T-cell (primary cell): ENCODE results near the gene KCTD17. TPM values are rescaled to one million over a fixed set of nuclear protein-coding genes. Genes with fewer than 3 reads are reported as not detected.

Experiments used
- ATAC-seq, 4 experiments: fragments of 200-7000 bp in 3 of 4; fragments of 150-1000 bp in 1 of 4; cut with Tn5 transposase; replicated peaks in 1 of 4; 1 replicate in 3 of 4; 2 replicates in 1 of 4; pipeline ENCODE4 v1.10.0; 2021; ENCODE audit warnings: moderate library complexity in 3 of 4, mild to moderate bottlenecking in 2 of 4, moderate number of reproducible peaks in 1 of 4
- CTCF ChIA-PET, 2 donors: fragments of 300-600 bp; sonication (Branson Sonifier 250); formaldehyde crosslinking; loops; one replicate each; lab custom pipeline; 2022; ENCODE audit warnings: antibody characterized with exemption in 2 of 2; lab: Charles Lee
- POLR2A ChIA-PET, 2 donors: fragments of 300-600 bp; sonication (Branson Sonifier 250); formaldehyde crosslinking; loops; one replicate each; lab custom pipeline; 2022; ENCODE audit warnings: antibody characterized with exemption in 2 of 2; lab: Charles Lee
- DNase-seq, 35 experiments: peaks; one replicate each; pipeline versions ENCODE4 v3.0.0 to v3.0.0-alpha.2; 2013 to 2023
- H3K27ac ChIP-seq: one replicate; pipeline ENCODE4 v1.5.1; 2013; ENCODE audit warnings: low read length
- H3K27me3 ChIP-seq, 2 experiments: replicated peaks in 1 of 2; 1 replicate in 1 of 2; 2 replicates in 1 of 2; pipeline versions ENCODE4 v1.6.1 to v1.7.0; 2013; ENCODE audit warnings: low read length in 1 of 2, mixed read lengths in 1 of 2; ENCODE audit not compliant: control insufficient read depth in 2 of 2, insufficient read depth in 2 of 2; ENCODE audit errors: extremely low read depth in 1 of 2
- H3K36me3 ChIP-seq, 2 donors: 1 replicate in 1 of 2; 2 replicates in 1 of 2; pipeline versions ENCODE4 v1.6.1 to v1.7.0; 2013; ENCODE audit warnings: low read length in 1 of 2; ENCODE audit not compliant: control insufficient read depth in 2 of 2, insufficient read depth in 1 of 2; ENCODE audit errors: extremely low read depth in 1 of 2
- H3K4me1 ChIP-seq, 2 experiments: 1 replicate in 1 of 2; 2 replicates in 1 of 2; pipeline versions ENCODE4 v1.6.1 to v1.7.0; 2013; ENCODE audit warnings: low read length in 2 of 2, mixed read lengths in 1 of 2; ENCODE audit not compliant: insufficient read depth in 2 of 2, control insufficient read depth in 1 of 2; ENCODE audit errors: extremely low read depth in 1 of 2
- H3K4me3 ChIP-seq, 2 donors: 1 replicate in 1 of 2; 2 replicates in 1 of 2; pipeline versions ENCODE4 v1.5.1 to v1.7.0; 2013; ENCODE audit warnings: mild to moderate bottlenecking in 2 of 2, low read length in 1 of 2, moderate library complexity in 1 of 2; ENCODE audit not compliant: control insufficient read depth in 1 of 2; ENCODE audit errors: extremely low read depth in 1 of 2
- H3K9me3 ChIP-seq: 2 replicates; pipeline ENCODE4 v1.7.0; 2013
- H3K27ac Mint-ChIP-seq, 2 donors: one replicate each; pipeline ENCODE4 v1.8.0; 2020 to 2021; ENCODE audit warnings: mild to moderate bottlenecking in 2 of 2, mixed read lengths in 2 of 2
- H3K27me3 Mint-ChIP-seq, 2 donors: one replicate each; pipeline ENCODE4 v1.8.0; 2021 to 2022; ENCODE audit warnings: mixed read lengths in 2 of 2
- H3K36me3 Mint-ChIP-seq: one replicate; pipeline ENCODE4 v1.8.0; 2021; ENCODE audit warnings: mixed read lengths
- H3K4me1 Mint-ChIP-seq, 3 donors: one replicate each; pipeline ENCODE4 v1.8.0; 2020 to 2022; ENCODE audit warnings: mixed read lengths in 3 of 3, mild to moderate bottlenecking in 1 of 3
- H3K4me3 Mint-ChIP-seq, 3 donors: one replicate each; pipeline ENCODE4 v1.8.0; 2020 to 2022; ENCODE audit warnings: mild to moderate bottlenecking in 3 of 3, mixed read lengths in 3 of 3, moderate library complexity in 3 of 3
- H3K9me3 Mint-ChIP-seq, 3 donors: one replicate each; pipeline ENCODE4 v1.8.0; 2020 to 2022; ENCODE audit warnings: mixed read lengths in 3 of 3
- WGBS: methylation state at CpG from one replicate; pipeline ENCODE4 v1.1.5; 2013; ENCODE audit warnings: missing lambda C conversion rate; ENCODE audit not compliant: insufficient coverage; 5-methylcytosine and 5-hydroxymethylcytosine counted together
- total RNA-seq, 35 experiments: library from RNA in 6 of 35; stranded (reverse) in 6 of 35; fragments of 120-200 nt in 1 of 35; gene quantifications; one replicate each; pipeline versions ENCODE4 v1.2.1 to v1.2.4 and lab custom pipeline; 2013 to 2026

Gene KCTD17
- total RNA-seq, 5 donors from 2014 or later (not counting 1 experiment from before 2014, with no cell fraction given) = 24.0 to 36.2 (median 35.1) TPM

GRCh38 chr22:37088108-37088605 is 36.6 kb downstream of the KCTD17 start:
- ChIA-PET CTCF (no interaction called here), POLR2A (no interaction called here)
- H3K36me3 Mint-ChIP-seq = no peaks in the 10 kb centered on the region

DNA sequence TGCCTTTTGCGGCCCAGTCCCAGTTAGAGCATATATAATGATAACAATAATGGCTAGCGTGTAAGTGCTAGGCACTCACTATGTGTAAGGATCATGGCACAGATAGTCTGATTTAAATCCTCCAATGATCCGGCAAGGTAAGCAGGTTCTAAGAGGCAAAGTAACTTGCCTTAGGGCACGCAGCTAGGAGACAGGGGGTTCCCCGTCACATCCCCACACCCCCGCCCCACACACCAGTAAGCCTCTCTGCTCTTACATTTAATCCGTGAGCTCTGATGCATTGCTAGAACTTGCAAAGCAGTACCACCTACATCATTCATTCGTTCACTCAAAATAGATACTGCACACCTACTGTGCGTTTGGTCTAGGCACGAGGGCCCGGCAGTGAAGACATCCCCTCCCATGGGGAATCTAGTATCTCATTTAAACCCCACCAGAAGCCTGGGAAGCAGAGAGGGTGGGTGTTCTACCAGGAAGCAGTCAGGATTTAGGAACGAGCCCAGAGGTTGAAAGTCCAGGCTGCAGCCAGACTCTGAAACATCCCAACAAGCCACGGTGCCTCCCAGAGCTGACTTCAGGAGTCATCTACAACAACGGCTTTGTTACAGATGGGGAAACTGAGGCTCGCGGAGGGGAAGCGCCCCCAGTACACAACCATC is 37.3 kb downstream of the KCTD17 start:
- DNase-seq (no peak), ATAC-seq (no peak)
- H3K27me3 ChIP-seq = peaks cover 0 to 27% of the 10 kb centered on the region in 2 experiments
- H3K36me3 ChIP-seq = no peaks in the 10 kb centered on the region
- no peak overlapping the region for H3K4me3 ChIP-seq
- no peak overlapping the region for H3K27ac ChIP-seq
- peaks cover 0 to 4% of the 10 kb centered on the region in 2 experiments for H3K4me1 ChIP-seq
- Mint-ChIP-seq H3K9me3 (no peaks in the 10 kb centered on the region), H3K27me3 (no peaks in the 10 kb centered on the region), H3K36me3 (no peaks in the 10 kb centered on the region), H3K4me1 (peaks cover 1 to 5% (median 3%) of the 10 kb centered on the region in 3 donors), H3K27ac (peak overlapping the region in 1 of 2 donors; percentile 16), H3K4me3 (no peak overlapping the region)
- ChIA-PET POLR2A (no interaction called here), CTCF (no interaction called here)
- H3K9me3 ChIP-seq = no peaks in the 10 kb centered on the region
- WGBS = 54% methylated on average over 7 of the region's 17 CpGs

More at GRCh38 chr22:37088108-37088605, 36.6 kb downstream of the KCTD17 start:
- Histone ChIP-seq H3K27me3 (peaks cover 0 to 26% of the 10 kb centered on the region in 2 experiments), H3K4me1 (peaks cover 0 to 4% of the 10 kb centered on the region in 2 experiments), H3K36me3 (no peaks in the 10 kb centered on the region), H3K27ac (no peak overlapping the region), H3K9me3 (no peaks in the 10 kb centered on the region), H3K4me3 (no peak overlapping the region)
- WGBS = 87% methylated on average over 2 of the region's 6 CpGs
- H3K27ac Mint-ChIP-seq = no peak overlapping the region
- peaks cover 5 to 9% (median 5%) of the 10 kb centered on the region in 3 donors for H3K4me1 Mint-ChIP-seq
- no peaks in the 10 kb centered on the region for H3K9me3 Mint-ChIP-seq
- no peaks in the 10 kb centered on the region for H3K27me3 Mint-ChIP-seq
- peak in 1 of 35 experiments; percentile 21 for DNase-seq
- peak in 1 of 4 experiments; percentile 46 for ATAC-seq
- no peak overlapping the region for H3K4me3 Mint-ChIP-seq

- Mint-ChIP-seq H3K4me1 (peaks cover 1 to 6% (median 5%) of the 10 kb centered on the region in 3 donors), H3K27me3 (peaks cover 3 to 4% of the 10 kb centered on the region in 2 donors), H3K4me3 (no peak overlapping the region), H3K27ac (no peak overlapping the region), H3K9me3 (no peaks in the 10 kb centered on the region), H3K36me3 (no peaks in the 10 kb centered on the region)
- Histone ChIP-seq H3K27me3 (peaks cover 0 to 24% of the 10 kb centered on the region in 2 experiments), H3K36me3 (no peaks in the 10 kb centered on the region), H3K9me3 (no peaks in the 10 kb centered on the region), H3K27ac (no peak overlapping the region), H3K4me1 (peaks cover 0 to 4% of the 10 kb centered on the region in 2 experiments), H3K4me3 (no peak overlapping the region)
- no peak for DNase-seq
- 86% methylated on average over 12 of the region's 12 CpGs for whole genome bisulfite sequencing
- POLR2A ChIA-PET = no interaction called here
- CTCF ChIA-PET = interaction anchor here in 1 of 2 donors (1.3 kb wide), 1 partner anchor 10 kb away, joined by 3 read pairs; no protein-coding TSS in a partner anchor
- ATAC-seq = no peak
Observed at GRCh38 chr22:37089434-37089833, 37.9 kb downstream of the KCTD17 start.

DNA sequence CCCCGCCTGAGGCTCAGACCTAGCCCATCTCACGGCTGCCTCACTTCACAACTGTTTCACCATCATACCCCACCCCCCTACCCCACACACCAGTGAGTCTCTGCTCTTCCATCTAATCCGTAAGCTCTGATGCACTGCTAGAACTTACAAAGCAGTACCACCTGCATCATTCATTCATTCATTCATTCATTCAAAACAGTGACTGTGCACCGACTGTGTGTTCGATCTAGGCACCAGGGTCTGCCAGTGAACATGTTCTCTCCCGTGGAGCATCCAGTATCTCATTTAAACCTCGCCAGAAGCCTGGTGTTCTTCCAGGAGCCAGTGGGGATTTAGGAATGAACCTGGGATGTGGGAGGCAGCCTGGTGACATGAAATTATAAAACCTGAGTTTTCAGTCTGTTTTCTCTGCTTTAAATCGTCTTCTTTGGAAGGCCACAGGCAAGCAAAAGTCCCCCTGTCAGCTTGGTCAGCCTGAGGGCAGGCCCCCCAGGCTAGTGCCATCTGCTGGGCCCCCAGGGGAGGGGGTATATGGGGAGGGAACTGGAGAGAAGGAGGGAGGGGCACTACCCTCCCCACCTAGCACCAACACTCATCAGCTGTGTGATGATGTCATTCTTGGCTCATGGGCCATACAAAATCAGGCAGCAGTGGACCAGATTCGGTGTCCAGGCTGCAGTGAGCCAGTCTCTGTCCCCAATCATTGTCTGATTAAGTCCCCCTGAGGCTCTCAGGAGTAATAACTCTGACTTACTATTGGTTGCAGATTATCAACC is 39.6 kb downstream of the KCTD17 start:
- Mint-ChIP-seq H3K27ac (no peak overlapping the region), H3K4me1 (peaks cover 4 to 13% (median 5%) of the 10 kb centered on the region in 3 donors), H3K36me3 (no peaks in the 10 kb centered on the region), H3K27me3 (peaks cover 11 to 13% of the 10 kb centered on the region in 2 donors), H3K9me3 (no peaks in the 10 kb centered on the region), H3K4me3 (no peak overlapping the region)
- ATAC-seq (no peak), DNase-seq (no peak)
- POLR2A ChIA-PET = no interaction called here
- 76% methylated on average over 3 of the region's 9 CpGs for WGBS
- H3K27ac ChIP-seq = no peak overlapping the region
- H3K9me3 ChIP-seq = no peaks in the 10 kb centered on the region
- peaks cover 0 to 4% of the 10 kb centered on the region in 2 experiments for H3K4me1 ChIP-seq
- H3K4me3 ChIP-seq = no peak overlapping the region
- CTCF ChIA-PET = interaction anchor here in 1 of 2 donors (1.3 to 1.6 kb wide), 2 partner anchors 9 to 11 kb away, joined by 3 to 8 read pairs; no protein-coding TSS in a partner anchor
- peaks cover 0 to 31% of the 10 kb centered on the region in 2 experiments for H3K27me3 ChIP-seq
- no peaks in the 10 kb centered on the region for H3K36me3 ChIP-seq

DNA sequence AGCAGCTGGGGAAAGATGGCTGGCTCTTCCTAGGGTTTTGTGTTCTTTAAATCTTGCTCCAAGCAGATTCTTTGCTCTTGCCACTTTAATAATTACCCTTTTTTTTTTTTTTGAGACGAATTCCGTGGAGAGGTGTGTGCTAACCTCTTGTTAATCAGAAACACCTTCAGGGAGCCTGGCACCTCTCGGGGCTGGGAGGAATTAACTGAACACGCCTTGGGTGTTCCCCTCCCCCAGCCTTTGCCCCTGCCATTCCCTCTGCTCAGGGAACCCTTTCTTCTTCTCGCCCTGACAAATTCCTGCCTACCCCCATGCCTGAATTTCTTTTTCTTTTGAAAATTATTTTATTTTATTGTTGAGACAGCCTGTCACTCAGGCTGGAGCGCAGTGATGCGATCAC is 40.5 kb downstream of the KCTD17 start:
- H3K4me1 ChIP-seq = peaks cover 0 to 4% of the 10 kb centered on the region in 2 experiments
- no peaks in the 10 kb centered on the region for H3K36me3 ChIP-seq
- ATAC-seq = no peak
- ChIA-PET CTCF (no interaction called here), POLR2A (no interaction called here)
- no peak overlapping the region for H3K27ac ChIP-seq
- Mint-ChIP-seq H3K4me1 (peaks cover 4 to 13% (median 5%) of the 10 kb centered on the region in 3 donors), H3K36me3 (no peaks in the 10 kb centered on the region), H3K27me3 (peaks cover 14 to 16% of the 10 kb centered on the region in 2 donors), H3K9me3 (no peaks in the 10 kb centered on the region), H3K4me3 (no peak overlapping the region), H3K27ac (no peak overlapping the region)
- no peak for DNase-seq
- no CpG with 5 or more reads among the region's 7 CpGs for WGBS
- H3K27me3 ChIP-seq = peaks cover 0 to 39% of the 10 kb centered on the region in 2 experiments
- no peaks in the 10 kb centered on the region for H3K9me3 ChIP-seq
- H3K4me3 ChIP-seq = no peak overlapping the region

DNA sequence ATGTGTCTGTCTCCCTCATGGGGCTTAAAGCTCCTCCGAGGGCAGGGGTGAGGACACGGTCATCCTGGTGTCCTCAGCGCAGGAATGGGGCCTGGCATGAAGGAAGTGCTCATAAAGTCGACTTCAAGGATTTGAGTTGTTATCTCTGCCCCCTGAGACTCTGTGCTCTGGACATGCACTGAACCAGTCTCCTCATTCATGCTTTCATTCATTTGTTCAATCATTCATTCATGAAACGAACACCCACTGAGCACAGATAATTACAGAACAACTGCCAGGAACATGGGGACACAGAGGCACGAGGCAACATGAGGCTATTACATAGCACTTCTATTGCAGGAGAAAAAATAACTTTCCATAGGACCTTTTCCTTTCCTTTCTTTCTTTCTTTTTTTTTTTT is 41.5 kb downstream of the KCTD17 start:
- H3K9me3 Mint-ChIP-seq = no peaks in the 10 kb centered on the region
- Histone ChIP-seq H3K27me3 (peaks cover 0 to 43% of the 10 kb centered on the region in 2 experiments), H3K36me3 (no peaks in the 10 kb centered on the region), H3K4me3 (no peak overlapping the region), H3K4me1 (peaks cover 0 to 1% of the 10 kb centered on the region in 2 experiments), H3K27ac (no peak overlapping the region), H3K9me3 (no peaks in the 10 kb centered on the region)
- H3K27me3 Mint-ChIP-seq = peaks cover 16% of the 10 kb centered on the region in 2 donors
- DNase-seq (no peak), ATAC-seq (no peak)
- ChIA-PET POLR2A (no interaction called here), CTCF (no interaction called here)
- H3K4me3 Mint-ChIP-seq = no peak overlapping the region
- H3K4me1 Mint-ChIP-seq = peaks cover 4 to 11% (median 5%) of the 10 kb centered on the region in 3 donors
- H3K27ac Mint-ChIP-seq = no peak overlapping the region
- H3K36me3 Mint-ChIP-seq = no peaks in the 10 kb centered on the region
- WGBS = 85% methylated on average over 5 of the region's 6 CpGs
